KMS-11 (cell line): ENCODE measurements around the gene CNIH3.

ENCODE experiments used
- H2AFZ ChIP-seq: fragments of 200-600 bp; sonication (generic); 2 replicates; pipeline ENCODE4 v1.6.1; 2016; ENCODE audit warnings: antibody characterized with exemption, mixed run types, low read depth
- H3K27ac ChIP-seq: fragments of 200-600 bp; sonication (generic); 2 replicates; pipeline ENCODE4 v1.6.1; 2016; ENCODE audit warnings: mild to moderate bottlenecking, mixed run types
- H3K27me3 ChIP-seq: fragments of 200-600 bp; sonication (generic); 2 replicates; pipeline ENCODE4 v1.6.1; 2017; ENCODE audit warnings: mild to moderate bottlenecking, low read depth, mixed run types, moderate library complexity; ENCODE audit not compliant: insufficient read depth
- H3K36me3 ChIP-seq: fragments of 200-600 bp; sonication (generic); 2 replicates; pipeline ENCODE4 v1.6.1; 2017; ENCODE audit warnings: mild to moderate bottlenecking, mixed run types; ENCODE audit not compliant: insufficient read depth
- H3K4me1 ChIP-seq: fragments of 200-600 bp; sonication (generic); 2 replicates; pipeline ENCODE4 v1.6.1; 2016; ENCODE audit warnings: mild to moderate bottlenecking, low read depth, mixed run types; ENCODE audit not compliant: poor library complexity, severe bottlenecking
- H3K4me2 ChIP-seq: fragments of 200-600 bp; sonication (generic); 2 replicates; pipeline ENCODE4 v1.7.0; 2016; ENCODE audit warnings: mild to moderate bottlenecking, mixed run types
- H3K4me3 ChIP-seq: fragments of 200-600 bp; sonication (generic); IDR thresholded peaks from 2 replicates; pipeline ENCODE4 v1.6.1; 2017; ENCODE audit warnings: low read depth, low read length, mixed read lengths; ENCODE audit not compliant: insufficient read depth
- H3K79me2 ChIP-seq: fragments of 200-600 bp; sonication (generic); 2 replicates; pipeline ENCODE4 v1.6.1; 2016; ENCODE audit warnings: low read depth, mixed run types; ENCODE audit not compliant: insufficient read depth
- H3K9ac ChIP-seq: fragments of 200-600 bp; sonication (generic); 2 replicates; pipeline ENCODE4 v1.6.1; 2016; ENCODE audit warnings: mild to moderate bottlenecking, mixed run types
- H4K20me1 ChIP-seq: fragments of 200-600 bp; sonication (generic); 2 replicates; pipeline ENCODE4 v1.6.1; 2016; ENCODE audit warnings: mild to moderate bottlenecking, mixed run types; ENCODE audit not compliant: insufficient read depth
- CTCF ChIP-seq: fragments of 200-600 bp; sonication (generic); conservative IDR thresholded peaks from 2 replicates; pipeline ENCODE4 v1.6.1; 2017; ENCODE audit warnings: low read depth, mild to moderate bottlenecking, antibody characterized with exemption, low read length, moderate library complexity, mixed read lengths

The CNIH3 gene

GRCh38 chr1:224617410-224618355 lies 1.6 kb downstream of the CNIH3 start:
- Histone ChIP-seq H3K27ac (no peak overlapping the region), H2AFZ (no peak overlapping the region), H3K4me3 (no peak overlapping the region), H3K4me2 (peak overlapping the region; percentile 72), H3K4me1 (peaks cover 58% of the 10 kb centered on the region), H3K36me3 (no peaks in the 10 kb centered on the region), H4K20me1 (no peaks in the 10 kb centered on the region), H3K27me3 (no peaks in the 10 kb centered on the region), H3K79me2 (no peaks in the 10 kb centered on the region), H3K9ac (no peak overlapping the region)
- TF ChIP-seq CTCF: no peak

GRCh38 chr1:224619209-224619608 lies 3.1 kb downstream of the CNIH3 start:
- no peak overlapping the region; the same call in 1 of the 2 replicates for H3K27ac ChIP-seq
- no peak for TF ChIP-seq CTCF
- H3K79me2 ChIP-seq: no peaks in the 10 kb centered on the region
- H3K36me3 ChIP-seq: no peaks in the 10 kb centered on the region
- no peaks in the 10 kb centered on the region for H3K27me3 ChIP-seq
- peak overlapping the region; percentile 72; the same call in 1 of the 2 replicates for H3K4me2 ChIP-seq
- no peaks in the 10 kb centered on the region for H4K20me1 ChIP-seq
- no peak overlapping the region for H3K4me3 ChIP-seq
- H3K9ac ChIP-seq: no peak overlapping the region
- H3K4me1 ChIP-seq: peaks cover 71% of the 10 kb centered on the region
- H2AFZ ChIP-seq: no peak overlapping the region

GRCh38 chr1:224620105-224620504 lies 4.0 kb downstream of the CNIH3 start:
- Histone ChIP-seq H3K36me3 (no peaks in the 10 kb centered on the region), H3K4me1 (peaks cover 79% of the 10 kb centered on the region), H3K9ac (no peak overlapping the region), H3K4me2 (no peak overlapping the region), H3K79me2 (peaks cover 3% of the 10 kb centered on the region; the same call in 1 of the 2 replicates), H3K27ac (no peak overlapping the region), H3K27me3 (no peaks in the 10 kb centered on the region), H4K20me1 (no peaks in the 10 kb centered on the region), H2AFZ (no peak overlapping the region), H3K4me3 (no peak overlapping the region)
- no peak for TF ChIP-seq CTCF

GRCh38 chr1:224621813-224622682 lies 5.9 kb downstream of the CNIH3 start:
- Histone ChIP-seq H3K36me3 (no peaks in the 10 kb centered on the region), H3K4me1 (peaks cover 87% of the 10 kb centered on the region), H4K20me1 (no peaks in the 10 kb centered on the region), H3K9ac (no peak overlapping the region), H3K4me2 (peak overlapping the region; percentile 89; the same call in 1 of the 2 replicates), H3K4me3 (no peak overlapping the region), H3K27ac (peak overlapping the region; percentile 96), H3K79me2 (peaks cover 3% of the 10 kb centered on the region; the same call in 1 of the 2 replicates), H3K27me3 (no peaks in the 10 kb centered on the region), H2AFZ (no peak overlapping the region)
- TF ChIP-seq CTCF: no peak
